Uterus (tissue), 2 donors: Measurements from ENCODE around the gene ZIC1.

Source experiments
- POLR2A ChIP-seq, 2 donors: fragments of 450-650 bp; IDR thresholded peaks; one replicate each; pipeline ENCODE4 v1.6.1; 2016; ENCODE audit warnings: antibody characterized with exemption in 2 of 2, mild to moderate bottlenecking in 1 of 2, moderate library complexity in 1 of 2
- TF ChIP-seq, protein P1 (sequence below), 4 experiments: fragments of 200-600 bp in 2 of 4; fragments of 450-650 bp in 2 of 4; sonication (generic) in 2 of 4; IDR thresholded peaks; one replicate each; pipeline ENCODE4 v1.5.1; 2016 to 2019; ENCODE audit warnings: antibody characterized with exemption in 4 of 4, mild to moderate bottlenecking in 2 of 4, moderate library complexity in 1 of 4

GRCh38 chr3:147379651-147380050 lies 29.5 kb upstream of the ZIC1 start:
- no peak for TF ChIP-seq POLR2A (IDR thresholded peaks at IDR 0.05)
- TF ChIP-seq, protein P1, sequence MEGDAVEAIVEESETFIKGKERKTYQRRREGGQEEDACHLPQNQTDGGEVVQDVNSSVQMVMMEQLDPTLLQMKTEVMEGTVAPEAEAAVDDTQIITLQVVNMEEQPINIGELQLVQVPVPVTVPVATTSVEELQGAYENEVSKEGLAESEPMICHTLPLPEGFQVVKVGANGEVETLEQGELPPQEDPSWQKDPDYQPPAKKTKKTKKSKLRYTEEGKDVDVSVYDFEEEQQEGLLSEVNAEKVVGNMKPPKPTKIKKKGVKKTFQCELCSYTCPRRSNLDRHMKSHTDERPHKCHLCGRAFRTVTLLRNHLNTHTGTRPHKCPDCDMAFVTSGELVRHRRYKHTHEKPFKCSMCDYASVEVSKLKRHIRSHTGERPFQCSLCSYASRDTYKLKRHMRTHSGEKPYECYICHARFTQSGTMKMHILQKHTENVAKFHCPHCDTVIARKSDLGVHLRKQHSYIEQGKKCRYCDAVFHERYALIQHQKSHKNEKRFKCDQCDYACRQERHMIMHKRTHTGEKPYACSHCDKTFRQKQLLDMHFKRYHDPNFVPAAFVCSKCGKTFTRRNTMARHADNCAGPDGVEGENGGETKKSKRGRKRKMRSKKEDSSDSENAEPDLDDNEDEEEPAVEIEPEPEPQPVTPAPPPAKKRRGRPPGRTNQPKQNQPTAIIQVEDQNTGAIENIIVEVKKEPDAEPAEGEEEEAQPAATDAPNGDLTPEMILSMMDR (IDR thresholded peaks at IDR 0.05): no peak
